Lung (tissue), 12 donors: ENCODE measurements around the gene SPRED3. TPM values are rescaled to one million over a fixed set of nuclear protein-coding genes. Genes with fewer than 3 reads are reported as not detected.

Source experiments
- ATAC-seq: fragments of 200-7000 bp; cut with Tn5 transposase; one replicate; pipeline ENCODE4 v1.9.1; 2020; ENCODE audit warnings: moderate number of reproducible peaks; ENCODE audit not compliant: insufficient read depth, low FRiP score
- DNase-seq, 3 donors: peaks; one replicate each; pipeline ENCODE4 v3.0.0-alpha.2; 2013 to 2017
- H3K27ac ChIP-seq, 2 donors: one replicate each; pipeline ENCODE4 v1.5.1; 2013; ENCODE audit warnings: mild to moderate bottlenecking in 2 of 2, moderate library complexity in 2 of 2, control low read depth in 1 of 2, inconsistent platforms in 1 of 2, low read depth in 1 of 2, low read length in 1 of 2
- H3K27me3 ChIP-seq, 3 donors: one replicate each; pipeline ENCODE4 v1.5.1; 2013; ENCODE audit warnings: low read length in 2 of 3; ENCODE audit not compliant: control insufficient read depth in 3 of 3, insufficient read depth in 3 of 3
- H3K36me3 ChIP-seq, 4 donors: one replicate each; pipeline ENCODE4 v1.5.1; 2013; ENCODE audit warnings: low read length in 4 of 4, mild to moderate bottlenecking in 1 of 4, moderate library complexity in 1 of 4; ENCODE audit not compliant: control insufficient read depth in 4 of 4, insufficient read depth in 4 of 4
- H3K4me1 ChIP-seq, 5 donors: one replicate each; pipeline ENCODE4 v1.5.1; 2013; ENCODE audit warnings: low read length in 5 of 5, mild to moderate bottlenecking in 2 of 5, moderate library complexity in 1 of 5; ENCODE audit not compliant: control insufficient read depth in 5 of 5, insufficient read depth in 5 of 5
- H3K4me3 ChIP-seq: one replicate; pipeline ENCODE4 v1.5.1; 2013; ENCODE audit warnings: mild to moderate bottlenecking, control low read depth, moderate library complexity
- H3K9ac ChIP-seq, 2 donors: one replicate each; pipeline ENCODE4 v1.5.1; 2013; ENCODE audit warnings: low read length in 2 of 2, control low read depth in 1 of 2; ENCODE audit not compliant: insufficient read depth in 1 of 2
- H3K9me3 ChIP-seq, 4 donors: one replicate each; pipeline ENCODE4 v1.5.1; 2013; ENCODE audit warnings: low read length in 3 of 4, mild to moderate bottlenecking in 1 of 4, moderate library complexity in 1 of 4; ENCODE audit not compliant: control insufficient read depth in 4 of 4, insufficient read depth in 3 of 4
- CTCF ChIP-seq: IDR thresholded peaks from 2 replicates; pipeline ENCODE4 v1.5.1; 2012; ENCODE audit warnings: mild to moderate bottlenecking; ENCODE audit errors: control extremely low read depth, extremely low read depth
- WGBS, 2 donors: extraction: QIAGEN DNeasy Blood & Tissue Kit; methylation state at CpG; one replicate each; pipeline ENCODE4 v1.1.7; 2013; 5-methylcytosine and 5-hydroxymethylcytosine counted together
- polyA plus RNA-seq, 2 donors: library from polyadenylated mRNA; stranded (reverse); fragments of 200-250 nt; gene quantifications; one replicate each; pipeline ENCODE4 v1.2.1, GENCODE V29; 2013
- total RNA-seq, 2 donors: library from RNA; depleted of rRNA in 1 of 2; stranded (reverse); fragments of >200 nt in 1 of 2; gene quantifications; one replicate each; pipeline ENCODE4 v1.2.1, GENCODE V29; 2014 to 2021
- donor health status: control.
- donor health status: control.
- donor health status: Bipolar disorder and iron deficiency.
- donor health status: healthy.
- donor health status: DM: yes; HTN: yes; CAD: no.

The SPRED3 gene
- total and polyA plus RNA-seq, 4 donors = 0.09 to 2.6 (median 1.3) TPM

DNA sequence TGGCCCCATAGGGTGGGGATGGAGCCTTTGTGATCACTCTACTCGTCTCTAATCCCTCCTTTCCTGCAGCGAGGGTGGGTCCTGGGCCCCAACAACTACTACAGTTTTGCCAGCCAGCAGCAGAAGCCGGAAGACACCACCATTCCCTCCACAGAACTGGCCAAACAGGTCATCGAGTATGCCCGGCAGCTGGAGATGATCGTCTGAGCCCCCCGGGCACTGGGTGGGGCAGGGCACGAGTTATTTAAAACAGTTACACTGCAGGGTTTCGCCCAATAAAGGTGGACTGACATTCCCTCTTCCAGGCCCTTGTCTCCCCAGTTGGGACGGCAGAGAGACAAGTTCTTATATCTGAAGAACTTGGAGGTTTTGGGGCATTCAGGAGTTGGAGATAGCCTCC lies 5.3 kb upstream of the SPRED3 start:
- Histone ChIP-seq H3K9me3 (peaks cover 0 to 18% (median 0%) of the 10 kb centered on the region in 4 donors), H3K27ac (no peak overlapping the region), H3K4me3 (no peak overlapping the region), H3K9ac (no peak overlapping the region), H3K36me3 (peaks cover 25 to 51% (median 34%) of the 10 kb centered on the region in 4 donors), H3K4me1 (peaks cover 0 to 16% (median 0%) of the 10 kb centered on the region in 5 donors), H3K27me3 (peaks cover 0 to 35% (median 22%) of the 10 kb centered on the region in 3 donors)
- DNase-seq (no peak), ATAC-seq (no peak)
- WGBS, 2 donors = 91 to 96% methylated on average over 10 of the region's 10 CpGs
- TF ChIP-seq CTCF = no peak

DNA sequence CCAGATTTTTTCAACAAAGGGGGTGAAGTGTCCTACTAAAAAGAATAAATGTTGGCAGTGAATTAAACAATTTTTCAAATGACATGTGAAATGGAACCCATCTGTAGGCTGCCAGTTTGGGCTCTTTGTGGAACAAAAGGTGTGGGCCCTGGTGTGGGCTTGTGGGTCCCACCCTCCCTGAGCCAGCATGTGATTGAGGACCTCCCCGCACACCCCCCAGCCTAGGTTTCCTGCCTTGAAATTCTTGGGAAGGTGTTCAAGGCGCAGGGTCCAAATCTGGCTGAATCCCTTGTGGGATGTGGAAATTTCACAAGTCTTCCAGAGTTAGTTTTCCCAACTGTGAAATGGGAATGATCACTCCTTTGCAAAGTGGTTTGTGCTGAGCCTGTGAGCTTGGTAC lies 4.8 kb upstream of the SPRED3 start:
- Histone ChIP-seq H3K27me3 (peaks cover 0 to 36% (median 24%) of the 10 kb centered on the region in 3 donors), H3K4me3 (no peak overlapping the region), H3K27ac (no peak overlapping the region), H3K4me1 (peaks cover 0 to 18% (median 0%) of the 10 kb centered on the region in 5 donors), H3K9ac (no peak overlapping the region), H3K36me3 (peaks cover 25 to 51% (median 34%) of the 10 kb centered on the region in 4 donors), H3K9me3 (peaks cover 0 to 18% (median 0%) of the 10 kb centered on the region in 4 donors)
- no peak for TF ChIP-seq CTCF
- 96 to 100% methylated on average over 2 of the region's 2 CpGs for WGBS, 2 donors
- no peak for DNase-seq
- ATAC-seq = no peak

- DNase-seq (no peak), ATAC-seq (no peak)
- H3K36me3 ChIP-seq = peaks cover 22 to 46% (median 32%) of the 10 kb centered on the region in 4 donors
- H3K27me3 ChIP-seq = peaks cover 0 to 42% (median 24%) of the 10 kb centered on the region in 3 donors
- no peak for TF ChIP-seq CTCF
- H3K27ac ChIP-seq = no peak overlapping the region
- H3K4me1 ChIP-seq = peaks cover 0 to 18% (median 0%) of the 10 kb centered on the region in 5 donors
- no peak overlapping the region for H3K9ac ChIP-seq
- WGBS, 2 donors = 88 to 95% methylated on average over 10 of the region's 10 CpGs
- H3K9me3 ChIP-seq = peaks cover 0 to 18% (median 0%) of the 10 kb centered on the region in 4 donors
- no peak overlapping the region for H3K4me3 ChIP-seq
Measured at GRCh38 chr19:38384209-38385027, 4.1 kb upstream of the SPRED3 start.
